Neural progenitor cell (in vitro differentiated cells): ENCODE results near the gene GCC1. TPM values are rescaled to one million over a fixed set of nuclear protein-coding genes. Genes with fewer than 3 reads are reported as not detected.

Experiments
- DNase-seq: peaks from one replicate; pipeline ENCODE4 v3.0.0-alpha.2; 2016; ENCODE audit warnings: low spot score
- H2AFZ ChIP-seq: fragments of 200-600 bp; sonication (generic); replicated peaks from 2 replicates; pipeline ENCODE4 v1.6.1; 2016; ENCODE audit warnings: antibody characterized with exemption
- H3F3A ChIP-seq: fragments of 200-600 bp; sonication (generic); 2 replicates; pipeline ENCODE4 v1.6.1; 2016; ENCODE audit warnings: antibody characterized with exemption, low read depth
- H3K27ac ChIP-seq: fragments of 200-600 bp; sonication (generic); 2 replicates; pipeline ENCODE4 v1.5.1; 2016; ENCODE audit warnings: mild to moderate bottlenecking
- H3K27me3 ChIP-seq: fragments of 200-600 bp; sonication (generic); 2 replicates; pipeline ENCODE4 v1.6.1; 2016; ENCODE audit warnings: mild to moderate bottlenecking, moderate library complexity
- H3K36me3 ChIP-seq: fragments of 200-600 bp; sonication (generic); 2 replicates; pipeline ENCODE4 v1.5.1; 2016
- H3K4me1 ChIP-seq: fragments of 200-600 bp; sonication (generic); 2 replicates; pipeline ENCODE4 v1.6.1; 2016; ENCODE audit warnings: mixed run types
- H3K4me2 ChIP-seq: fragments of 200-600 bp; sonication (generic); 2 replicates; pipeline ENCODE4 v1.6.1; 2016
- H3K4me3 ChIP-seq: fragments of 200-600 bp; sonication (generic); 2 replicates; pipeline ENCODE4 v1.5.1; 2016
- H3K79me2 ChIP-seq: fragments of 200-600 bp; sonication (generic); 2 replicates; pipeline ENCODE4 v1.6.1; 2016; ENCODE audit warnings: low read depth
- H3K9ac ChIP-seq: fragments of 200-600 bp; sonication (generic); 2 replicates; pipeline ENCODE4 v1.6.1; 2016
- H3K9me3 ChIP-seq: fragments of 200-600 bp; sonication (generic); 2 replicates; pipeline ENCODE4 v1.5.1; 2016; ENCODE audit warnings: low read depth
- H4K20me1 ChIP-seq: fragments of 200-600 bp; sonication (generic); 2 replicates; pipeline ENCODE4 v1.6.1; 2016; ENCODE audit warnings: low read depth
- H3K27ac Mint-ChIP-seq: 3 replicates; pipeline ENCODE4 v1.8.0; 2021; ENCODE audit warnings: mixed read lengths
- H3K27me3 Mint-ChIP-seq: 2 replicates; pipeline ENCODE4 v1.8.0; 2022; ENCODE audit warnings: low read depth, mild to moderate bottlenecking, inconsistent platforms, moderate library complexity, mixed read lengths; ENCODE audit not compliant: insufficient read depth
- H3K36me3 Mint-ChIP-seq: 3 replicates; pipeline ENCODE4 v1.8.0; 2021; ENCODE audit warnings: mixed read lengths
- H3K4me1 Mint-ChIP-seq: 3 replicates; pipeline ENCODE4 v1.8.0; 2021; ENCODE audit warnings: mixed read lengths
- H3K4me3 Mint-ChIP-seq: 3 replicates; pipeline ENCODE4 v1.8.0; 2021; ENCODE audit warnings: mild to moderate bottlenecking, moderate library complexity, mixed read lengths
- H3K9me3 Mint-ChIP-seq: 3 replicates; pipeline ENCODE4 v1.8.0; 2020; ENCODE audit warnings: mixed read lengths
- EZH2 ChIP-seq: fragments of 200-600 bp; sonication (generic); IDR thresholded peaks from 2 replicates; pipeline ENCODE4 v1.6.1; 2017; ENCODE audit warnings: antibody characterized with exemption, mild to moderate bottlenecking, moderate library complexity
- EZH2phosphoT487 ChIP-seq: fragments of 200-600 bp; sonication (generic); IDR thresholded peaks from 2 replicates; pipeline ENCODE4 v1.6.1; 2017; ENCODE audit warnings: antibody characterized with exemption
- total RNA-seq: library from RNA; depleted of rRNA; stranded (reverse); fragments of >200 nt; gene quantifications from 2 replicates; pipeline ENCODE4 v1.2.3, GENCODE V29; 2015; ENCODE audit warnings: low replicate concordance
- TF ChIP-seq, protein P1 (sequence below): fragments of 200-600 bp; sonication (generic); IDR thresholded peaks from 2 replicates; pipeline ENCODE4 v1.5.1; 2017; ENCODE audit warnings: antibody characterized with exemption, mild to moderate bottlenecking

The GCC1 gene
- total RNA-seq, 1 donor from 2014 or later: 7.1 TPM

DNA sequence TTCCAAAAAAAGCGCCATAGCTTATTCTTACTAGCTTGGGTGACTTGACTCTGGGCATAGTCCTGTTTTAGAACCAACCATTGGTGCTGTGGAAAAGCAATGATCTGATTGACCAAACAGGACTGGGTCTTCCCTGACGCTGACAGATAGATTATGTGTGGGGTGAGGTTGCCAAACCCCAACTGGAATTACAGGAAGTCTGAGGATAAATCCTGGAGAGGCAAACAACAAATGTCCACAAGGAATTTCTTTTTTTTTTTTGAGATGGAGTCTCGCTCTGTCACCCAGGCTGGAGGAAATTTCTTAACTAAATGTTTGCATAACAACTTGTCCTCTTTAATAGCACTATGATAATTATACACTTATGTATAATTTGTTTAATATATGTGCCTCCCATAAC lies 19.2 kb downstream of the GCC1 start:
- H3K27ac Mint-ChIP-seq: no peak overlapping the region
- no peaks in the 10 kb centered on the region for H4K20me1 ChIP-seq
- no peak overlapping the region for H3K9ac ChIP-seq
- no peak overlapping the region for H3K4me3 Mint-ChIP-seq
- no peaks in the 10 kb centered on the region for H3K36me3 Mint-ChIP-seq
- H3K79me2 ChIP-seq: no peaks in the 10 kb centered on the region
- H3K9me3 Mint-ChIP-seq: peaks cover 3% of the 10 kb centered on the region
- H3K4me1 Mint-ChIP-seq: no peaks in the 10 kb centered on the region
- no peaks in the 10 kb centered on the region for H3F3A ChIP-seq
- H3K4me1 ChIP-seq: no peaks in the 10 kb centered on the region
- no peaks in the 10 kb centered on the region for H3K27me3 Mint-ChIP-seq
- no peak overlapping the region for H3K27ac ChIP-seq
- no peak overlapping the region for H3K4me3 ChIP-seq
- DNase-seq: no peak
- no peaks in the 10 kb centered on the region for H3K36me3 ChIP-seq
- no peak overlapping the region for H2AFZ ChIP-seq
- H3K9me3 ChIP-seq: no peaks in the 10 kb centered on the region
- H3K27me3 ChIP-seq: no peaks in the 10 kb centered on the region
- no peak overlapping the region for H3K4me2 ChIP-seq
- TF ChIP-seq, protein P1, sequence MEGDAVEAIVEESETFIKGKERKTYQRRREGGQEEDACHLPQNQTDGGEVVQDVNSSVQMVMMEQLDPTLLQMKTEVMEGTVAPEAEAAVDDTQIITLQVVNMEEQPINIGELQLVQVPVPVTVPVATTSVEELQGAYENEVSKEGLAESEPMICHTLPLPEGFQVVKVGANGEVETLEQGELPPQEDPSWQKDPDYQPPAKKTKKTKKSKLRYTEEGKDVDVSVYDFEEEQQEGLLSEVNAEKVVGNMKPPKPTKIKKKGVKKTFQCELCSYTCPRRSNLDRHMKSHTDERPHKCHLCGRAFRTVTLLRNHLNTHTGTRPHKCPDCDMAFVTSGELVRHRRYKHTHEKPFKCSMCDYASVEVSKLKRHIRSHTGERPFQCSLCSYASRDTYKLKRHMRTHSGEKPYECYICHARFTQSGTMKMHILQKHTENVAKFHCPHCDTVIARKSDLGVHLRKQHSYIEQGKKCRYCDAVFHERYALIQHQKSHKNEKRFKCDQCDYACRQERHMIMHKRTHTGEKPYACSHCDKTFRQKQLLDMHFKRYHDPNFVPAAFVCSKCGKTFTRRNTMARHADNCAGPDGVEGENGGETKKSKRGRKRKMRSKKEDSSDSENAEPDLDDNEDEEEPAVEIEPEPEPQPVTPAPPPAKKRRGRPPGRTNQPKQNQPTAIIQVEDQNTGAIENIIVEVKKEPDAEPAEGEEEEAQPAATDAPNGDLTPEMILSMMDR: no peak
- TF ChIP-seq EZH2: no peak
- TF ChIP-seq EZH2phosphoT487: no peak

- Mint-ChIP-seq H3K4me1 (no peaks in the 10 kb centered on the region), H3K4me3 (no peak overlapping the region), H3K36me3 (no peaks in the 10 kb centered on the region), H3K9me3 (peaks cover 4% of the 10 kb centered on the region), H3K27me3 (no peaks in the 10 kb centered on the region), H3K27ac (no peak overlapping the region)
- Histone ChIP-seq H3K79me2 (no peaks in the 10 kb centered on the region), H3K4me1 (no peaks in the 10 kb centered on the region), H3K9me3 (no peaks in the 10 kb centered on the region), H3K4me3 (no peak overlapping the region), H3K9ac (no peak overlapping the region), H2AFZ (no peak overlapping the region), H3K4me2 (no peak overlapping the region), H3K27me3 (no peaks in the 10 kb centered on the region), H3K36me3 (no peaks in the 10 kb centered on the region), H3K27ac (no peak overlapping the region), H3F3A (no peaks in the 10 kb centered on the region), H4K20me1 (no peaks in the 10 kb centered on the region)
- no peak for TF ChIP-seq EZH2phosphoT487
- DNase-seq: no peak
Measured at GRCh38 chr7:127557803-127558202, 27.6 kb downstream of the GCC1 start.

DNA sequence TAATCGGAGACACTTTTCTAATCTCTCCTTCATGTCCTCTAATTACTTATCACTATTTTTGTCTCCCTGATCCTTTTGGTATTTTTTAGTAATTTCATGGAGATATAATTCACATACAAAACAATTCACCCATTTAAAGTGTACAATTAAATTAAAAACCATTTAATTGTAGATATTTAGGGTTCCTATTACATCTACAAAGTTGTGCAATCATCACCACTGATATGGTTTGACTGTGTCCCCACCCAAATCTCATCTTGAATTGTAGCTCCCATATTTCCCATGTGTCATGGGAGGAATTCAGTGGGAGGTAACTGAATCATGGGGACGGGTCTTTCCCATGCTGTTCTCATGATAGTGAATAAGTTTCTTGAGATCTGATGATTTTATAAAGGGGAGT lies 29.0 kb downstream of the GCC1 start:
- Mint-ChIP-seq H3K27me3 (no peaks in the 10 kb centered on the region), H3K4me1 (no peaks in the 10 kb centered on the region), H3K27ac (no peak overlapping the region), H3K9me3 (peaks cover 4% of the 10 kb centered on the region), H3K36me3 (no peaks in the 10 kb centered on the region), H3K4me3 (no peak overlapping the region)
- DNase-seq: no peak
- no peaks in the 10 kb centered on the region for H3K9me3 ChIP-seq
- no peaks in the 10 kb centered on the region for H4K20me1 ChIP-seq
- H3K4me2 ChIP-seq: no peak overlapping the region
- H2AFZ ChIP-seq: no peak overlapping the region
- no peaks in the 10 kb centered on the region for H3K27me3 ChIP-seq
- no peaks in the 10 kb centered on the region for H3K4me1 ChIP-seq
- no peaks in the 10 kb centered on the region for H3K79me2 ChIP-seq
- H3K27ac ChIP-seq: no peak overlapping the region
- no peak overlapping the region for H3K4me3 ChIP-seq
- H3K9ac ChIP-seq: no peak overlapping the region
- TF ChIP-seq EZH2phosphoT487 (no peak), EZH2 (no peak)
- TF ChIP-seq, protein P1: no peak
- no peaks in the 10 kb centered on the region for H3K36me3 ChIP-seq
- H3F3A ChIP-seq: no peaks in the 10 kb centered on the region

DNA sequence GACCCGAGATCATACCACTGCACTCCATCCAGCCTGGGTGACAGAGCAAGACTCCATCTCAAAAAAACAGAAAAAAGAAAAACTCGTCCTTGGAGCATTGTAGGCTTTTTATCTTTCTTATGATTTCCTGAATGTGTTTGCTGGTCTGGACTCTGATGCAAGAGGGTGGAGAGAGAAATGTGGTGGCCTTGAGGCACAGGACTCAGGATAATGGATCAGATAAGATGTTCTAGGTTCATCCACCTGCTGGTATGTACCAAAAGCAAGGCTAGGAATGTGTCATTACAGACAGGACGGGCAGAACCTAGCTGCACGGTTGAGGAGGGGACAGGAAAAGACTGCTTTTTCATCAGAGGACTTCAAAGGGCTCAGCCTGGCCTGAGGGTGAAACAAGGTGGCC lies 33.5 kb downstream of the GCC1 start:
- Mint-ChIP-seq H3K27ac (no peak overlapping the region), H3K4me1 (no peaks in the 10 kb centered on the region), H3K36me3 (no peaks in the 10 kb centered on the region), H3K4me3 (no peak overlapping the region), H3K27me3 (peaks cover 2% of the 10 kb centered on the region), H3K9me3 (peaks cover 5% of the 10 kb centered on the region)
- H3K79me2 ChIP-seq: no peaks in the 10 kb centered on the region
- H3K4me1 ChIP-seq: no peaks in the 10 kb centered on the region
- H3K9ac ChIP-seq: no peak overlapping the region
- H3K9me3 ChIP-seq: no peaks in the 10 kb centered on the region
- no peak overlapping the region for H3K27ac ChIP-seq
- no peaks in the 10 kb centered on the region for H3F3A ChIP-seq
- no peak overlapping the region for H3K4me2 ChIP-seq
- no peak overlapping the region for H2AFZ ChIP-seq
- H3K4me3 ChIP-seq: no peak overlapping the region
- DNase-seq: no peak
- no peaks in the 10 kb centered on the region for H3K36me3 ChIP-seq
- H3K27me3 ChIP-seq: no peaks in the 10 kb centered on the region
- no peaks in the 10 kb centered on the region for H4K20me1 ChIP-seq
- TF ChIP-seq EZH2phosphoT487 (no peak), EZH2 (no peak)
- TF ChIP-seq, protein P1: no peak
